Measurements from ENCODE around the gene NOL12. TPM values are rescaled to one million over a fixed set of nuclear protein-coding genes. Genes with fewer than 3 reads are reported as not detected.
"Not testable (repeated sequence)": the region's sequence is repeated elsewhere in the genome, so short reads cannot be mapped to it uniquely, and the experiment has no call there.

Gene NOL12
- polyA plus RNA-seq, 3 donors = 15.7 to 31.7 (median 17.5) TPM

- H3K27ac ChIP-seq (ENCODE audit: low read depth, low read length) = no peak overlapping the region
- WGBS, 3 donors = 41 to 73% (median 47%) methylated on average over 8 of the region's 8 CpGs
These were observed 15.1 kb downstream of the NOL12 start for GRCh38 chr22:37701141-37701786.

DNA sequence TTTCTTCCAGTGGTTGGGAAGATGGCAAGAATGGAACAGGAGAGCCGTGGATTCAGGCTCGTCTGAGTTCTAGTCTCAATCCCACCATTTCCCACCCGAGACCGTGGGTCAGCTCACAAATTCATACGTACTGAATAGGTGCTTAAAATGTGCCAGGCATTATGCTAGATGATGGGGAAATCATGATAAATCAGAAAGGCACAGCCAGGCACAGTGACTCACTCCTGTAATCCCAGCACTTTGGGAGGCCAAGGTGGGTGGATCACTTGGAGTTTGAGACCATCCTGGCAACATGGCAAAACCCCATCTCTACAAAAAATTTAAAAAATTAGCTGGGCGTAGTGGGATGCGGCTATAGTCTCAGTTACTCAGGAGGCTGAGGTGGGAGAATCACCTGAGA is 17.8 kb downstream of the NOL12 start:
- 77 to 88% (median 82%) methylated on average over 7 of the region's 7 CpGs for WGBS, 3 donors
- H3K27ac ChIP-seq (ENCODE audit: low read depth, low read length) = no peak overlapping the region

DNA sequence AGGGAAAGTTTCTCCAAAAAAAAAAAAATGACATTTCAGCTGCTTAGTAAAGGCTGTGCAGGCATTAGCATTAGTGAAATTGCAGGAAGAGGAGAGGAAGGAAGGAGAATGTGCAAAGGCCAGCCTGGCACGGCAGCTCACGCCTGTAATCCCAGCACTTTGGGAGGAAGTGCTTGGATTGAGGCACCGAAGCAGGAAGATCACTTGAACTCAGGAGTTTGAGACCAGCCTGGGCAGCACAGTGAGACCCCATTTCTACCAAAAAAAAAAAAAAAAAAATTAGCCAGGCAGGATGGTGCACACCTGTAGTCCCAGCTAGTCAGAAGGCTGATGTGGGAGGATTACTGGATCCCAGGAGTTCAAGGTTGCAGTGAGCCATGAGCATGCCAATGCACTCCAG is 18.5 kb downstream of the NOL12 start:
- no peak overlapping the region for H3K27ac ChIP-seq (ENCODE audit: low read depth, low read length)
- WGBS, 3 donors = 43 to 89% (median 52%) methylated on average over 3 of the region's 3 CpGs

- WGBS, 3 donors = 94 to 96% (median 95%) methylated on average over 3 of the region's 3 CpGs
- no peak overlapping the region for H3K27ac ChIP-seq (ENCODE audit: low read depth, low read length)
These were observed 19.1 kb downstream of the NOL12 start for GRCh38 chr22:37705205-37705604.

- no peak overlapping the region for H3K27ac ChIP-seq (ENCODE audit: low read depth, low read length)
- 70 to 88% (median 72%) methylated on average over 25 of the region's 25 CpGs for WGBS, 3 donors
These were observed 22.7 kb downstream of the NOL12 start for GRCh38 chr22:37708580-37709444.

DNA sequence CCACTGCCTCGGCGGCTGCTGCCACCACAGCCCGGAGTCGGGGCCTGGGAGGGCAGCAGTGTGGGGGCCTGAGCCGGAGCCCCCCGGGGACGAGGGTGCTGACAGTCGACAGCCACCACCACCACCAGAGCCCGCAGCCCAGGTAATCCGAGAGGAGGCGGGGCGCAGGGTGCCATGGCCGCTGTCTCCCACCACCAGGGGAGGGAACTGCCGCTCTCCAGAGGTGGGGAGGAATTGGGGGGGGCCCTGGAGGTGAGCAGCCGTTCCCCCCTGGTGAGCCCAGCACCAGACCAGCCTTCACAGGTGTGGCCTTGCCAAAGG is 23.3 kb downstream of the NOL12 start:
- WGBS, 3 donors = 90 to 97% (median 95%) methylated on average over 11 to 15 of the region's 15 CpGs
- no peak overlapping the region for H3K27ac ChIP-seq (ENCODE audit: low read depth, low read length)

DNA sequence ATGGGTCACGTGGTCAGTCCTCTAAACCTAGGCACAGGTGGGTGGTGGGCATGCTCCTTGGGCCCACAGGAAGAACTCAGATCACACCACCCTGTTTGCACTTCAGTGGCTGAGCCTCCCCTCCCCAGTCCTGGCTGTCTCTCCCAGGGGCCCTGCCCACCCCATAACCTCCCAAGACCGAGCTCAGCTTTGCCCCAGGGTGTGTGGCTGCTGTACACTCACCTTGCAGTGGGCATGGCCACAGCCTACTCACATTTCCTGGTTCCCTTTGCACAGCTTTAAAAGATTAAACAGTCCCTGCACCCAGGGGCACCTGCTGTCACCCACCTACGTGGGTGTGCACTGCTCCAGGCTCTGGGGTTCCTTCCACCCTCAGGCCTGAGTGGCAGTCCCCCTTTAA is 24.5 kb downstream of the NOL12 start:
- WGBS, 3 donors = 82 to 90% (median 84%) methylated on average over 3 of the region's 3 CpGs
- H3K27ac ChIP-seq (ENCODE audit: low read depth, low read length) = no peak overlapping the region

- H3K27ac ChIP-seq (ENCODE audit: low read depth, low read length) = no peak overlapping the region
- WGBS, 3 donors = 86 to 92% (median 91%) methylated on average over 10 of the region's 10 CpGs
These were observed 25.3 kb downstream of the NOL12 start for GRCh38 chr22:37711490-37711889.

DNA sequence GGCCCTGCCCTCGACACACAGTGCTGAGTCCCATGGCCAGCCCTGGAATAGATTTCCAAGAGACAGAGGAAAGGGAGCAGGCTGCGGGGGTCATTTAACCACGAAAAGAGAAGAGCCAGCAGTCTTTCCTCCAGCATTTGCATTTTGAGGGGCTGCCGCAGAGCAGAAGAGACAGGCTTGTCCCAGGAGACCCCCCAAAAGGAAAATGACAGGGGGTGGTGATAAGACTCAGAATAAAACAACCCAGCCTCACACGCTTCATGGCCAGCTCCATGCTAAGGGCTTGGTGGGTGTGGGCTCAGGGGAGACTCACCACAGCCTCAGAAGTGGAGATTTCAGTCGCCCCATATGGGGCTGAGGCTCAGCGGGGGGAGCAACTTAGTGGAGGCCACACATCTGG is 27.6 kb downstream of the NOL12 start:
- WGBS, 3 donors = 94 to 96% (median 95%) methylated on average over 7 of the region's 7 CpGs
- no peak overlapping the region for H3K27ac ChIP-seq (ENCODE audit: low read depth, low read length)

DNA sequence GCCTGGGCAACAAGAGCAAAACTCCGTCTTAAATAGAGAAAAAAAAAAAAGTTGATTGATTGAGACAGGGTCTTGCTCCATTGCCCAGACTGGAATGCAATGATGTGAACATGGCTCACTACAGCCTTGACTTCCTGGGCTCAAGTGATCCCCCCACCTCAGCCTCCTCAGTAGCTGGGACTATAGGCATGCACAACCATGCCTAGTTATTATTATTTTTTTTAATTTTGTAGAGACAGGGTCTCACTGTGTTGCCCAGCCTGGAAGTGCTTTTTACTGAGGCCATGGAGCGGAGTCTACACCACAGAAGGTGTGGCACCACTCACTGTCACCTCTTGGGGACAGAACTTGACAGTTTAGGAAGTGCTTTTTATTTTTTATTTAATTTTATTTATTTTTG is 28.5 kb downstream of the NOL12 start:
- no peak overlapping the region for H3K27ac ChIP-seq (ENCODE audit: low read depth, low read length)
- WGBS, 3 donors = 84 to 88% (median 87%) methylated on average over 2 of the region's 2 CpGs

DNA sequence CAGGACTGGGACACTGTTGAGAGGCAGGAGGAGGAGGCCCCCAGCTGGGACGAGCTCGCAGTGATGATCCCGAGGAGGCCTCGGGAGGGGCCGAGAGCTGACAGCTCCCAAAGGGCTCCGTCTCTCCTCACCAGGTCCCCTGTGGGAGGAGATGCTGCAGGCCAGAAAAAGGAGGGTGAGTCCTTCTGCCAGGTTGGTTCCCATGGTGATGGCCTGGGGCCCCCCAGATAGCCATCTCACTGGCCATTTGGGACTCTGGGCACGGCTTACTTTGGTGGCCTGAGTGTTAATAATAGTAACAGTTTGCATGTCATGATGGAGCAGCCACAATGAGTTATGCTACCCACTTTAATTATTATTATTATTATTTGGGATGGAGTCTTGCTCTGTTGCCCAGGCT is 29.6 kb downstream of the NOL12 start:
- 69 to 82% (median 76%) methylated on average over 7 of the region's 7 CpGs for WGBS, 3 donors
- H3K27ac ChIP-seq (ENCODE audit: low read depth, low read length) = no peak overlapping the region

- no peak overlapping the region for H3K27ac ChIP-seq (ENCODE audit: low read depth, low read length)
- WGBS, 3 donors = 80 to 92% (median 86%) methylated on average over 9 of the region's 9 CpGs
These were observed 30.6 kb downstream of the NOL12 start for GRCh38 chr22:37716708-37717107.

- WGBS, 3 donors = 94 to 95% (median 94%) methylated on average over 7 of the region's 7 CpGs
- H3K27ac ChIP-seq (ENCODE audit: low read depth, low read length) = not testable (repeated sequence)
These were observed 31.1 kb downstream of the NOL12 start for GRCh38 chr22:37717235-37717634.

DNA sequence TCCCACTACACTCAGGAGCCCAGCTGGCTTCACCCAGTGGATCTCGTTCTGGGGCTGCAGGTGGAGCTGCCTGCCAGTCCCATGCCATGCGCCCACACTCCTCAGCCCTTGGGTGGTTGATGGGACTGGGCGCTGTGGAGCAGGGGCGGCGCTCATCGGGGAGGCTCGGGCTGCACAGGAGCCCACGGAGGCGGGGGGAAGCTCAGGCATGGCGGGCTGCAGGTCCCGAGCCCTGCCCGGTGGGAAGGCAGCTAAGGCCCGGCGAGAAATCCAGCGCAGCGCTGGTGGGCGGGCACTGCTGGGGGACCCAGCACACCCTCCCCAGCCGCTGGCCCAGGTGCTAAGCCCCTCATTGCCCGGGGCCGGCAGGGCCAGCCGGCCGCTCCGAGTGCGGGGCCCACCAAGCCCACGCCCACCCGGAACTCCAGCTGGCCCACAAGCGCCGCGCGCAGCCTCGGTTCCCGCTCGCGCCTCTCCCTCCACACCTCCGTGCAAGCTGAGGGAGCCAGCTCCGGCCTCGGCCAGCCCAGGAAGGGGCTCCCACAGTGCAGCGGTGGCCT is 31.7 kb downstream of the NOL12 start:
- WGBS, 3 donors = 96 to 97% (median 96%) methylated on average over 21 to 38 of the region's 38 CpGs

DNA sequence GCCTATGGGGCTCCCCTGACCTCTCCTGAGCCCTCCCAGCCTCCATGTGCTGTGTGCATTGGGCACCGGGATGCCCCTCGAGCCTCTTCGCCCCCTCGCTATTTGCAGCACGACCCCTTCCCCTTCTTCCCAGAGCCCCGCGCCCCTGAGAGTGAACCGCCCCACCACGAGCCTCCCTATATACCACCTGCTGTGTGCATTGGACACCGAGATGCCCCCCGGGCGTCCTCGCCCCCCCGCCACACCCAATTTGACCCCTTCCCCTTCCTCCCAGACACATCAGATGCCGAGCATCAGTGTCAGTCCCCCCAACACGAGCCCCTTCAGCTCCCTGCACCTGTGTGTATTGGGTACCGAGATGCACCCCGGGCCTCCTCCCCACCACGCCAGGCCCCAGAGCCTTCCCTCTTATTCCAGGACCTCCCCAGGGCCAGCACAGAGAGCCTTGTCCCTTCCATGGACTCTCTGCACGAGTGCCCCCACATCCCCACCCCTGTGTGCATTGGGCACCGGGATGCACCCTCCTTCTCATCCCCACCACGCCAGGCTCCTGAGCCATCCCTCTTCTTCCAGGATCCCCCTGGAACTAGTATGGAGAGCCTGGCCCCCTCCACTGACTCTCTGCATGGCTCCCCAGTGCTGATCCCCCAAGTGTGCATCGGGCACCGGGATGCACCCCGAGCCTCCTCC is 39.6 kb downstream of the NOL12 start:
- H3K27ac ChIP-seq (ENCODE audit: low read depth, low read length) = no peak overlapping the region
- 91 to 97% (median 93%) methylated on average over 25 of the region's 25 CpGs for WGBS, 3 donors

More for the DNA sequence above, 31.7 kb downstream of the NOL12 start:
- not testable (repeated sequence) for H3K27ac ChIP-seq (ENCODE audit: low read depth, low read length)

DNA sequence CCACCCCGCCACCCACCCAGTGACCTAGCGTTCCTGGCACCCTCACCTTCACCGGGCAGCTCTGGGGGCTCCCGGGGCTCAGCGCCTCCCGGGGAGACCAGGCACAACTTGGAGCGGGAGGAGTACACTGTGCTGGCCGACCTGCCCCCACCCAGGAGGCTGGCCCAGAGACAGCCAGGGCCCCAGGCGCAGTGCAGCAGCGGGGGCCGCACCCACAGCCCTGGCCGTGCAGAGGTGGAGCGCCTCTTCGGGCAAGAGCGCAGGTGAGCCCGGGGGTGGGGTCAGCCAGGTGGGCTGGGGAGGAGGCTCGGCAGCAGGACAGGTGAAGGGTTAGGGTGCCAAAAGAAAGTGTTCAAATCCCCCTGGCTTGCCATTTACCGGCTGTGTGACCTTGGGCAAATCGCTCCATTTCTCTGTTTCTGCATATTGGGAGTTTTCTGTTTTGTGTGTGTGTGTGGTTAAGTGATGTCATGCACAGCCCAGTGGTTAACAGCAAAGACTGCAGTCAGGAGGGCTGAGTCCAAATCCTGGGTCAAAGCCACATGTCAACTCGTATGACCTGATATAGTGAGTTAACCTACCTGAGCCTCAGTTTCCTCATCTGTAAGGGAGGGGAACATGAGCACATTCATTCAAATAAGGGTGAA is 40.2 kb downstream of the NOL12 start:
- H3K27ac ChIP-seq (ENCODE audit: low read depth, low read length) = no peak overlapping the region
- 81 to 92% (median 83%) methylated on average over 20 of the region's 20 CpGs for WGBS, 3 donors

- whole genome bisulfite sequencing, 3 donors = 95 to 100% (median 100%) methylated on average over 1 of the region's 1 CpG
- H3K27ac ChIP-seq (ENCODE audit: low read depth, low read length) = no peak overlapping the region
These were observed 42.5 kb downstream of the NOL12 start for GRCh38 chr22:37728620-37729019.

DNA sequence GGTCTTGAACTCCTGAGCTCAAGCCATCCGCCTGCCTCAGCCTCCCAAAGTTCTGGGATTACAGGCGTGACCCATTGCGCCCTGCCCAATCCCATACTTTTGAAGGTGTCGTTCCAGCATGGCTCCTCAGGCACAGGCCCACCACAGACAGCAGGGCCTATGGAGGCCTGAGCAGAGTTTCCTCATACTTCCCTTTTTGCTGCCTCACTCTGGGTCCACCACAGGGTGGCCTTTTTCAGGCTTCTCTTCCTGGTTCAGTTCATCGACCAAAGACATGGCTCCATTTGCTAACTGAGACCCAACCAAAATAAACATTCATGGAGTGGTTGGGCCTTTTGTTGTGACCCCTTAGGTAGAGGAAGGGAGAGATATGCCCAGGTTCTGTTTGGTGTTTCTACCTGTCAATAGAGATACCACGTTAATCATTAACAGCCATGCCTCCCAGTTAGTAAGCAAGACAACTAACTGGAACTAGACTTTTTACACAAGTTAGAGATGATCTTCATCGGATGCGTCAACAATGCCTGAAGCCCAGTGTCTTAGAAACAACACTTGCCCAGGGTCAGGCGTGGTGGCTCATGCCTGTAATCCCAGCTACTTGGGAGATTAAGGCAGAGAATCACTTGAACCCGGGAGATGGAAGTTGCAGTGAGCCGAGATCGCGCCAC is 45.8 kb downstream of the NOL12 start:
- 76 to 90% (median 89%) methylated on average over 13 of the region's 13 CpGs for WGBS, 3 donors
- no peak overlapping the region for H3K27ac ChIP-seq (ENCODE audit: low read depth, low read length)
